ENCODE measurements around the gene TUNAR. TPM values are rescaled to one million over a fixed set of nuclear protein-coding genes. Genes with fewer than 3 reads are reported as not detected.

Gene TUNAR
- total and polyA plus RNA-seq, 5 experiments from 2014 or later: not detected

DNA sequence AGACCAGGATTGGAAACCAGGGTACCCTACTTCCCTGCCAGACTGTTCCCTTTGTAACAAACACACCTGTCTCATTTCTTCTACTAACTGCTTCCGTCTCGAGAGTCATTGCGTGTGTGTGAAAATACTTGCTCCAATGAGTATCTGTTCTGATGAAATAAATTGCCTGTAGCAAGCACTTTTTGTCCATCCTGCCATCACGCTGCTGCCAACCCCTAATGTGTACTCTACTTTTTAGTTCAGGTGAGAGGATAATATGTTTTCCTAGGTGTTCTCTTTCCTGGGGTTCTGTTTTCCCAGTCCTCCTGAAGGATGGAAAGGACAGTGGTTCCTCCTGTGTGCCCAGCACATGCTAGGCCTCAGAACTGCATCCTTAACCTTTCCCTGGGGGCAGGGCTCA is 1.0 kb downstream of the TUNAR start:
- Mint-ChIP-seq H3K36me3 (peaks cover 0 to 8% (median 0%) of the 10 kb centered on the region in 3 donors), H3K27ac (no peak overlapping the region), H3K9me3 (peaks cover 0 to 3% (median 0%) of the 10 kb centered on the region in 9 donors), H3K27me3 (peaks cover 17 to 69% (median 43%) of the 10 kb centered on the region in 5 donors), H3K4me3 (peak overlapping the region in 6 of 10 donors; percentile 26 to 56 (median 46)), H3K4me1 (peaks cover 2 to 10% (median 6%) of the 10 kb centered on the region in 4 donors)
- DNase-seq (no peak), ATAC-seq (no peak)
- POLR2A ChIA-PET: no interaction called here

- no peaks in the 10 kb centered on the region for H3K36me3 Mint-ChIP-seq
- H3K27me3 Mint-ChIP-seq: peaks cover 6 to 47% (median 21%) of the 10 kb centered on the region in 5 donors
- H3K27ac Mint-ChIP-seq: no peak overlapping the region
- H3K4me1 Mint-ChIP-seq: no peaks in the 10 kb centered on the region
- ATAC-seq (no peak), DNase-seq (no peak)
- POLR2A ChIA-PET: no interaction called here
- H3K4me3 Mint-ChIP-seq: no peak overlapping the region
- H3K9me3 Mint-ChIP-seq: peaks cover 0 to 3% (median 0%) of the 10 kb centered on the region in 9 donors
Observed at GRCh38 chr14:95884377-95884776, 7.7 kb downstream of the TUNAR start.

GRCh38 chr14:95885278-95885677 is 8.6 kb downstream of the TUNAR start:
- Mint-ChIP-seq H3K4me1 (no peaks in the 10 kb centered on the region), H3K4me3 (no peak overlapping the region), H3K9me3 (peaks cover 0 to 2% (median 0%) of the 10 kb centered on the region in 9 donors), H3K36me3 (no peaks in the 10 kb centered on the region), H3K27ac (no peak overlapping the region), H3K27me3 (peaks cover 4 to 38% (median 18%) of the 10 kb centered on the region in 5 donors)
- POLR2A ChIA-PET: no interaction called here
- DNase-seq (no peak), ATAC-seq (no peak)

- H3K27me3 Mint-ChIP-seq: peaks cover 4 to 32% (median 16%) of the 10 kb centered on the region in 5 donors
- no peaks in the 10 kb centered on the region for H3K9me3 Mint-ChIP-seq
- ATAC-seq: no peak
- no peak overlapping the region for H3K27ac Mint-ChIP-seq
- DNase-seq: no peak
- no peaks in the 10 kb centered on the region for H3K4me1 Mint-ChIP-seq
- POLR2A ChIA-PET: no interaction called here
- no peak overlapping the region for H3K4me3 Mint-ChIP-seq
- no peaks in the 10 kb centered on the region for H3K36me3 Mint-ChIP-seq
Observed at GRCh38 chr14:95885866-95886265, 9.2 kb downstream of the TUNAR start.

DNA sequence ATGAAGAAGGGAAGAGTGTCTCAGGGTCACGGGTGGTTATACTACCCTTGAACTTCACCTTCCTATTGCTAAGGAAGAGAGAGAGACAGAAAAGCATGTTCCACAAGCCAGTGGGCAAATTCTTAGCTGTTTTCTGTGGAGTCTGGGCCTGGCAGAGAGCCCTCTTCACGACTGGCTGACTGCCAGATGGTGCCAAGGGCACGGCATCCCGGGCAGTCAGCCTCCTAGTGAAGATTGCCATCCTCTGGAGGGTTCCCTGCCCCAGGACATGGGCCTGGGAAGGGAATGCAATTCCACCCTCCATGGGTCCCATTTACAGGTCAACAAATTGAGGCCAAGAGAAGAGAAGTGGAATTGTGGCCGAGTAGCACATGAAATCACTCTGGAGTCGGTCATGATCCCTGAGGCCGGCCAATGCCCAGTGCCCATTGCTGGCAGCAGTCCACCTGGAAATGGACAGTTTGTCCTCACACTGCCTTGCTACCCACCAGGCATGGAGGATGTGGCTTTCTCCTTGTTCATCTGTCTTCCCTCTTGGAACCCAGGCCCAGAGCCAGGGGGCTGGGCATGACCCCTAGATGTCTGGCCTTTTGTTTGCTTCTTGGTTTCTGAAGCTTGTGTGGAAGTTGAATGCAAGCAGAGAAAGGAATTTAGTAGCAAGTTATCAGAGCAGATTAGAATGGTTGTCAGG is 9.9 kb downstream of the TUNAR start:
- DNase-seq: no peak
- ATAC-seq: no peak
- H3K27ac Mint-ChIP-seq: no peak overlapping the region
- no peak overlapping the region for H3K4me3 Mint-ChIP-seq
- H3K4me1 Mint-ChIP-seq: no peaks in the 10 kb centered on the region
- no peaks in the 10 kb centered on the region for H3K36me3 Mint-ChIP-seq
- peaks cover 2 to 32% (median 16%) of the 10 kb centered on the region in 5 donors for H3K27me3 Mint-ChIP-seq
- POLR2A ChIA-PET: no interaction called here
- H3K9me3 Mint-ChIP-seq: no peaks in the 10 kb centered on the region

- POLR2A ChIA-PET: no interaction called here
- Mint-ChIP-seq H3K27ac (no peak overlapping the region), H3K36me3 (no peaks in the 10 kb centered on the region), H3K4me1 (no peaks in the 10 kb centered on the region), H3K27me3 (peaks cover 2 to 38% (median 16%) of the 10 kb centered on the region in 5 donors), H3K4me3 (no peak overlapping the region), H3K9me3 (no peaks in the 10 kb centered on the region)
- DNase-seq (no peak), ATAC-seq (no peak)
Observed at GRCh38 chr14:95887351-95887750, 10.7 kb downstream of the TUNAR start.

DNA sequence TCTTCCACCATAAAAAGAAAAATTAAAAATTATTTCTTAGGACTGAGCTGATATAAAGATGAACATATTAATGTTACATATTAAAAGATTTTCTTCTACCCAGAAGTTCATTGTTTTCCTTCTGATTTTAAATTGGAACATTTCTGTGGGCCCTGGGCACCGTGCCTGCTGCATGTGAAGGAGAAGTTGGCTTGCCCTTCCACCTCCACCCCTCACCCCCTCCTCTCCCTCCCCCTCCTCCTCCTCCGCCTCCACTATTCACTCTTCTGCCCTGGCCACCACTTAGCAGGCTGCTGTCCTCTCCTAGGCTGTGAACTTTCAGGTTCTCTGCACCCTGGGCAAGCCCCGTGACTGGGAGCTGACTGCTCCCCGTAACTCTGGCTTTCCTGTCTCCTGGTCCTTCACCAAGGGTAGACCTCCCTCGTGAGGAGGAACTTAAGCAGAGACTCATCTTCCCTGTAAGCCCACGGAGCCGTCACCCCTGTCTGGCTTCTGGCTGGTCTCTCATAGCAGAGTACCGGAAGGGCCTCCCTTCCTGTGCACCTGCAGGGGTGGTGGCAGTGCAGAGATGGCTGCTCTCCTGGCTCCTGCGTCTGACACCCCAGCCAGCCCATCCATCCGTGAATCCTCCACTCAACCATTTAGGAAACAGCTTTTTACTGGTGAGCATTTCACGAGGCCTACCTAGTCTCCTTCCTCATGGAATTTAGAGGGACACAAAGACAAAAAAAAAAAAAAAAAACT is 12.8 kb downstream of the TUNAR start:
- H3K27me3 Mint-ChIP-seq: peaks cover 5 to 37% (median 13%) of the 10 kb centered on the region in 5 donors
- no peaks in the 10 kb centered on the region for H3K36me3 Mint-ChIP-seq
- DNase-seq: no peak
- no peak overlapping the region for H3K4me3 Mint-ChIP-seq
- POLR2A ChIA-PET: no interaction called here
- H3K9me3 Mint-ChIP-seq: no peaks in the 10 kb centered on the region
- no peak for ATAC-seq
- no peaks in the 10 kb centered on the region for H3K4me1 Mint-ChIP-seq
- H3K27ac Mint-ChIP-seq: no peak overlapping the region

DNA sequence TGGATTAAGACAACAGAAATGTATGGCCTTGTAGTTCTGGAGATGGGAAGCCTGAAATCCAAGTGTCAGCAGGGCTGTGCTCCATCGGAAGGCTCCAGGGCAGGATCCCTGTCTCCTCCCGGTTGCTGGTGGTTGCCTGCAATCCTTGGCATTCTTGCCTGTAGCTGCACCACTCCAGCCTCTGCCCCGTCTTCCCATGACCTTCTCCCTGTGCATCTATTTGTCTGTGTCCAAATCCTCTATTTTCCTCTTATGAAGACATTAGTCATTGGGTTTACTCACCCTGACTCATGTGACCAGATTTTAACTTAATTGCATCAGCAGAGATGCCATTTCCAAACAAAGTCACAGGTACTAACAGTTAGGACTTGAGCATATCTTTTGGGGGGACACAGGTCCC is 15.1 kb downstream of the TUNAR start:
- peaks cover 6 to 36% (median 19%) of the 10 kb centered on the region in 5 donors for H3K27me3 Mint-ChIP-seq
- H3K4me1 Mint-ChIP-seq: peaks cover 0 to 2% (median under 1%) of the 10 kb centered on the region in 4 donors
- POLR2A ChIA-PET: no interaction called here
- H3K9me3 Mint-ChIP-seq: no peaks in the 10 kb centered on the region
- H3K36me3 Mint-ChIP-seq: no peaks in the 10 kb centered on the region
- no peak overlapping the region for H3K4me3 Mint-ChIP-seq
- no peak overlapping the region for H3K27ac Mint-ChIP-seq
- DNase-seq: no peak
- no peak for ATAC-seq

- DNase-seq (no peak), ATAC-seq (no peak)
- POLR2A ChIA-PET: no interaction called here
- H3K27ac Mint-ChIP-seq: no peak overlapping the region
- peaks cover 6 to 40% (median 19%) of the 10 kb centered on the region in 5 donors for H3K27me3 Mint-ChIP-seq
- H3K4me1 Mint-ChIP-seq: peaks cover 0 to 2% (median under 1%) of the 10 kb centered on the region in 4 donors
- no peak overlapping the region for H3K4me3 Mint-ChIP-seq
- H3K36me3 Mint-ChIP-seq: no peaks in the 10 kb centered on the region
- no peaks in the 10 kb centered on the region for H3K9me3 Mint-ChIP-seq
Observed at GRCh38 chr14:95892142-95892541, 15.5 kb downstream of the TUNAR start.

- H3K27me3 Mint-ChIP-seq: peaks cover 12 to 69% (median 32%) of the 10 kb centered on the region in 5 donors
- POLR2A ChIA-PET: no interaction called here
- no peaks in the 10 kb centered on the region for H3K9me3 Mint-ChIP-seq
- peak overlapping the region in 2 of 10 donors; percentile 41 to 76 for H3K27ac Mint-ChIP-seq
- H3K36me3 Mint-ChIP-seq: no peaks in the 10 kb centered on the region
- ATAC-seq (no peak), DNase-seq (peak in 2 of 10 donors; percentile 2 to 10)
- H3K4me3 Mint-ChIP-seq: no peak overlapping the region
- peaks cover 0 to 2% (median under 1%) of the 10 kb centered on the region in 4 donors for H3K4me1 Mint-ChIP-seq
Observed at GRCh38 chr14:95895720-95896119, 19.1 kb downstream of the TUNAR start.

DNA sequence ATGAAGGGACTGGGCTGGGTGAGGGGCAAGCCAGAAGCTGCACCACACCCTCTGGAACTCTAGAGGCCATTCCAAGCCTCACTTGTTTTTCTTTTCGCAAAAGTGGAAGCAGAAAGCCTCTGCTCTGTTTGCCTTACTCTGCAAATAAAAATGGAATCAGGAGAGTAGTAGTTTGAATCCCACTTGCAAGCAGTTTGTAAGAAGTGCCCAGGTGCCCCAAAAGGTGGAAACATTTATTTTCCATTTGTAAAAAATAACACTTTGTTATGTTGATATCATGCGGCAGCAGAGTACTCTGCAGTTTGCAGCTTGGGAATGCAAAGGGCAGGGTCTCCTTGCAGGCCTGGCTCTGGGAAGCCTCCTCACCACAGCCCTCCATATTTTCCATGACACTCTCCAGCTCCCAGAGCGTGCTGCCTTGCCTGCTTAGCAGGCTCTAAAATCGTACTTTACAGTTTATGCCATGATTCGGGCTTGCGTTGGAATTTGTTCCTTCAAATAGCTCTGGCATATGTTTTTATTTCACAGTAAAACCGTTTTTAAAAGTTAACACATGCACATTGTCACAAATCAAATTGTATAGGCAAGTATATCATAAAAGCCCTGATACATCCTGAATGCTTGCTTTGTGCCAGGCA is 20.0 kb downstream of the TUNAR start:
- H3K4me1 Mint-ChIP-seq: peaks cover 0 to 2% (median under 1%) of the 10 kb centered on the region in 4 donors

GRCh38 chr14:95897280-95897679 is 20.6 kb downstream of the TUNAR start:
- H3K4me1 Mint-ChIP-seq: peaks cover 0 to 2% (median under 1%) of the 10 kb centered on the region in 4 donors
- no peak for DNase-seq
- no peak overlapping the region for H3K4me3 Mint-ChIP-seq
- no peak for ATAC-seq
- POLR2A ChIA-PET: no interaction called here
- peaks cover 17 to 79% (median 39%) of the 10 kb centered on the region in 5 donors for H3K27me3 Mint-ChIP-seq
- H3K36me3 Mint-ChIP-seq: no peaks in the 10 kb centered on the region
- H3K27ac Mint-ChIP-seq: no peak overlapping the region
- H3K9me3 Mint-ChIP-seq: no peaks in the 10 kb centered on the region

More for the DNA sequence above, 20.0 kb downstream of the TUNAR start:
- Mint-ChIP-seq H3K9me3 (no peaks in the 10 kb centered on the region), H3K27ac (no peak overlapping the region), H3K4me3 (no peak overlapping the region), H3K36me3 (no peaks in the 10 kb centered on the region), H3K27me3 (peaks cover 13 to 78% (median 34%) of the 10 kb centered on the region in 5 donors)
- POLR2A ChIA-PET: no interaction called here
- ATAC-seq (no peak), DNase-seq (no peak)

GRCh38 chr14:95901054-95901453 is 24.4 kb downstream of the TUNAR start:
- ATAC-seq: no peak
- POLR2A ChIA-PET: no interaction called here
- Mint-ChIP-seq H3K4me3 (no peak overlapping the region), H3K9me3 (no peaks in the 10 kb centered on the region), H3K36me3 (no peaks in the 10 kb centered on the region), H3K27me3 (peaks cover 18 to 67% (median 34%) of the 10 kb centered on the region in 5 donors), H3K27ac (no peak overlapping the region), H3K4me1 (no peaks in the 10 kb centered on the region)
- no peak for DNase-seq

All from naive thymus-derived CD8-positive, alpha-beta T cell (primary cell).